Heart left ventricle (tissue), 16 donors: ENCODE results near the gene FIG4. TPM values are rescaled to one million over a fixed set of nuclear protein-coding genes. Genes with fewer than 3 reads are reported as not detected.
"Not testable (repeated sequence)": the region's sequence is repeated elsewhere in the genome, so short reads cannot be mapped to it uniquely, and the experiment has no call there.

Source experiments
- ATAC-seq, 4 donors: fragments of 200-7000 bp; cut with Tn5 transposase; one replicate each; pipeline ENCODE4 v1.9.1; 2020 to 2022; ENCODE audit warnings: moderate library complexity in 4 of 4, mild to moderate bottlenecking in 3 of 4, moderate number of reproducible peaks in 1 of 4
- DNase-seq, 5 donors: peaks; one replicate each; pipeline ENCODE4 v3.0.0-alpha.2; 2020
- H3K27ac ChIP-seq, 12 donors: fragments of 200-600 bp; sonication (generic) in 4 of 12; one replicate each; pipeline versions ENCODE4 v1.5.0 to v1.8.0; 2016 to 2022; ENCODE audit warnings: mild to moderate bottlenecking in 2 of 12
- H3K27me3 ChIP-seq, 9 donors: fragments of 200-600 bp; sonication (generic) in 2 of 9; one replicate each; pipeline versions ENCODE4 v1.5.1 to v1.8.0; 2016 to 2022; ENCODE audit warnings: mild to moderate bottlenecking in 3 of 9
- H3K36me3 ChIP-seq, 9 donors: fragments of 200-600 bp; sonication (generic) in 2 of 9; one replicate each; pipeline versions ENCODE4 v1.5.0 to v1.8.0; 2018 to 2022; ENCODE audit warnings: mild to moderate bottlenecking in 2 of 9
- H3K4me1 ChIP-seq, 12 donors: fragments of 200-600 bp; sonication (generic) in 4 of 12; one replicate each; pipeline versions ENCODE4 v1.5.0 to v1.8.0; 2016 to 2022; ENCODE audit warnings: mild to moderate bottlenecking in 3 of 12
- H3K4me3 ChIP-seq, 12 donors: fragments of 200-600 bp; sonication (generic) in 4 of 12; one replicate each; pipeline versions ENCODE4 v1.5.0 to v1.8.0; 2017 to 2022; ENCODE audit warnings: mild to moderate bottlenecking in 9 of 12, moderate library complexity in 4 of 12
- H3K9me3 ChIP-seq, 12 donors: fragments of 200-600 bp; sonication (generic) in 4 of 12; one replicate each; pipeline versions ENCODE4 v1.5.0 to v1.8.0; 2016 to 2022; ENCODE audit warnings: mild to moderate bottlenecking in 1 of 12
- POLR2A ChIP-seq, 2 donors: fragments of 450-650 bp; IDR thresholded peaks; one replicate each; pipeline ENCODE4 v1.6.1; 2017; ENCODE audit warnings: antibody characterized with exemption in 2 of 2, mild to moderate bottlenecking in 2 of 2, moderate library complexity in 2 of 2
- WGBS, 4 donors: extraction: QIAGEN DNeasy Blood & Tissue Kit in 2 of 4; methylation state at CpG; one replicate each; pipeline versions ENCODE4 v1.1.5 to v1.1.7; 2013 to 2018; 5-methylcytosine and 5-hydroxymethylcytosine counted together
- intact Hi-C, 10 donors: fragments of 100-400 bp; cut with DNase I; formaldehyde crosslinking; loops; one replicate each; pipeline versions ENCODE4 v1.11.1 to v1.14.2; 2022
- polyA plus RNA-seq, 2 donors: library from polyadenylated mRNA; stranded (reverse); fragments of 200-250 nt; gene quantifications; one replicate each; pipeline ENCODE4 v1.2.3, GENCODE V29; 2013
- total RNA-seq, 9 donors: library from RNA; depleted of rRNA in 2 of 9; stranded (reverse); fragments of >200 nt in 2 of 9; fragmentation: NEBNext Ultra II Directional in 3 of 9; extraction: Animal tissue kit (Norgen Biotek cat#: 25700) in 3 of 9; gene quantifications; one replicate each; pipeline versions ENCODE4 v1.1.0 to v1.2.4, GENCODE V29; 2016 to 2023
- TF ChIP-seq, protein P1 (sequence below), 12 donors: fragments of 200-600 bp; sonication (generic) in 4 of 12; IDR thresholded peaks; one replicate each; pipeline versions ENCODE4 v1.5.0 to v1.8.0; 2018 to 2022; ENCODE audit warnings: antibody characterized with exemption in 12 of 12, mild to moderate bottlenecking in 5 of 12
- donor health status: ischemic (EF 13 %, LVEDD 7.1; RV severe dilation, severe dysfunction).
- donor health status: healthy with polysubstance abuse.
- donor health status: DM: no; HTN: yes; CAD: no.
- donor health status: DM: no; HTN: no; CAD: no.
- donor health status: ischemic (EF 25% LVEDD 6.9; RV normal size, moderate dysfunction).
- donor health status: ischemic (EF 25% LVEDD 5.7; RV mildly dilated, moderate dysfunction).
- donor health status: healthy.
- donor health status: DM: yes; HTN: yes; CAD: no.
- donor health status: ischemic (EF 35%, LVEDD 5.7; RV mildly dilated, moderate dysfunction).
- donor health status: nonischemic (EF 11% LVEDD 7.7; RV severe dilation, severe dysfunction).
- donor health status: DM: yes; HTN: yes; CAD: no.
- donor health status: PGD.
- donor health status: ischemic (EF 29% LVEDD 5.4; RV normal size, mild dysfunction).
- donor health status: nonischemic (EF 23%, LVEDD 6.1; RV moderate dilation, normal function).

Gene FIG4
- total and polyA plus RNA-seq, 11 donors, result 4.8 to 17.2 (median 10.2) TPM

DNA sequence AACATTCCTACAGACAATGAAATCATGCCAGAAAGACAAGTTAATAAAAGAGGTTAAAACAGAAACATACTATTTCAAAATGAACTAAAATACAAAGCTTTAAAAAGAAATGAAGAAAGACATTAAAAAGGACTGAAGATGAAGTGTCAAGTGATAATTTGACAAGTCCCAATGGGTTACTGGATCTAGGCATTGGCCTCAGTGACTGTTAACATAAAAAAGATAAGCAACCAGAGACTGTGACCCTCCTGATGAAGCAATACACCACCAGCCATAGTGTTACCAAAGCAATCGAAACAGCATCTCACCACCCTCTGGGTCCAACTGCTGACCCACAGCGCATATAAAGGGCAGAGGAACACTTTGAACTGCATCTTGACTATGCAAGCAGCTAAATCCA lies 130.3 kb downstream of the FIG4 start:
- Histone ChIP-seq H3K36me3 (peaks cover 0 to 24% (median 17%) of the 10 kb centered on the region in 9 donors), H3K27ac (no peak overlapping the region), H3K27me3 (no peaks in the 10 kb centered on the region), H3K4me1 (no peaks in the 10 kb centered on the region), H3K4me3 (no peak overlapping the region), H3K9me3 (no peaks in the 10 kb centered on the region)
- WGBS, 4 donors, result 89 to 94% (median 92%) methylated on average over 2 of the region's 2 CpGs
- DNase-seq (no peak), ATAC-seq (no peak)
- TF ChIP-seq, protein P1, sequence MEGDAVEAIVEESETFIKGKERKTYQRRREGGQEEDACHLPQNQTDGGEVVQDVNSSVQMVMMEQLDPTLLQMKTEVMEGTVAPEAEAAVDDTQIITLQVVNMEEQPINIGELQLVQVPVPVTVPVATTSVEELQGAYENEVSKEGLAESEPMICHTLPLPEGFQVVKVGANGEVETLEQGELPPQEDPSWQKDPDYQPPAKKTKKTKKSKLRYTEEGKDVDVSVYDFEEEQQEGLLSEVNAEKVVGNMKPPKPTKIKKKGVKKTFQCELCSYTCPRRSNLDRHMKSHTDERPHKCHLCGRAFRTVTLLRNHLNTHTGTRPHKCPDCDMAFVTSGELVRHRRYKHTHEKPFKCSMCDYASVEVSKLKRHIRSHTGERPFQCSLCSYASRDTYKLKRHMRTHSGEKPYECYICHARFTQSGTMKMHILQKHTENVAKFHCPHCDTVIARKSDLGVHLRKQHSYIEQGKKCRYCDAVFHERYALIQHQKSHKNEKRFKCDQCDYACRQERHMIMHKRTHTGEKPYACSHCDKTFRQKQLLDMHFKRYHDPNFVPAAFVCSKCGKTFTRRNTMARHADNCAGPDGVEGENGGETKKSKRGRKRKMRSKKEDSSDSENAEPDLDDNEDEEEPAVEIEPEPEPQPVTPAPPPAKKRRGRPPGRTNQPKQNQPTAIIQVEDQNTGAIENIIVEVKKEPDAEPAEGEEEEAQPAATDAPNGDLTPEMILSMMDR (IDR thresholded peaks at IDR 0.05), result no peak
- intact Hi-C loops, result no loop called here

DNA sequence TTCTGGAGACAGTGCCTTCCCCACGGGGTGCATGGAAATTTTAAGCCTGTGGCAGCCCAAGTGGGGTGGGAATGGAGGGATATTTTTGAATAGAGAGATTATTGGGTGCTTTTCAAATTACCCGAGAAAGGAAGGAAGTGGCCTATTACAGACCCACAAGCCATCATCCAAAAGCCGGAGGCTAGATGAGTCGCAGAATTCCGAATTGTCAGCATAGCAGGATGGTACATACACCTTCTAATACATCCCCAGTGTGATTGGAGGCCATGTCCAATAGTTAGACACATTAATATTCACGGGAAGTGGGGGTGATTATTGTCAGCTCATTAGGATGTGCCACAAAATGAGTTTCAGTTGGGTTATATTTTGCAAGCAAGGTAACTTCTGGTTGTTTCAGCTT lies 133.0 kb downstream of the FIG4 start:
- intact Hi-C loops, result no loop called here
- Histone ChIP-seq H3K9me3 (no peaks in the 10 kb centered on the region), H3K4me3 (no peak overlapping the region), H3K27me3 (no peaks in the 10 kb centered on the region), H3K36me3 (peaks cover 0 to 34% (median 22%) of the 10 kb centered on the region in 9 donors), H3K4me1 (no peaks in the 10 kb centered on the region), H3K27ac (no peak overlapping the region)
- ATAC-seq (no peak), DNase-seq (no peak)
- WGBS, 4 donors, result 75 to 88% (median 83%) methylated on average over 6 of the region's 6 CpGs
- no peak for TF ChIP-seq POLR2A (IDR thresholded peaks at IDR 0.05)
- TF ChIP-seq, protein P1 (IDR thresholded peaks at IDR 0.05), result no peak

DNA sequence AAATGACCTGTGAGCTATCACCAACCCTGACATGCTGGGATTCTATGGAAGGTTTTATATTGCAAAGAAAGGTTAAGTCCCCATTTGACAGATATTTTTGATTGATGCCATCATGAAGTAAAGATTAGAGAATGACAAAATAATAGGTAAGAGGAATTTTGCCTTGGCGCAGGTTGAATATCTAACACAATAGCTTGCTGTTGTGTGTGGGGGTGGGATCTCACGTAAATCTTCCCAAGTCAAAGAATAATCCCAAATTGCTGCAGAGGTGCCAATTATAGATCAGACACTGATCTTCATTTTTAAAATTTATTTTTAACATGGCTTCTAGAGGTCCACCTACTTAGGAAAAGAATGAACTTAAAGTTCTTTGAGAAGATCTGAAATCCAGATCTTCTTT lies 135.5 kb downstream of the FIG4 start:
- intact Hi-C loops, result no loop called here
- DNase-seq (no peak), ATAC-seq (no peak)
- no peak for TF ChIP-seq POLR2A (IDR thresholded peaks at IDR 0.05)
- TF ChIP-seq, protein P1 (IDR thresholded peaks at IDR 0.05), result no peak
- no peaks in the 10 kb centered on the region for H3K27me3 ChIP-seq
- no peak overlapping the region for H3K4me3 ChIP-seq
- H3K27ac ChIP-seq, result no peak overlapping the region
- peaks cover 0 to 34% (median 22%) of the 10 kb centered on the region in 9 donors for H3K36me3 ChIP-seq
- 95 to 100% (median 97%) methylated on average over 2 of the region's 2 CpGs for WGBS, 4 donors
- H3K9me3 ChIP-seq, result peaks cover 0 to 6% (median 0%) of the 10 kb centered on the region in 12 donors
- H3K4me1 ChIP-seq, result no peaks in the 10 kb centered on the region

DNA sequence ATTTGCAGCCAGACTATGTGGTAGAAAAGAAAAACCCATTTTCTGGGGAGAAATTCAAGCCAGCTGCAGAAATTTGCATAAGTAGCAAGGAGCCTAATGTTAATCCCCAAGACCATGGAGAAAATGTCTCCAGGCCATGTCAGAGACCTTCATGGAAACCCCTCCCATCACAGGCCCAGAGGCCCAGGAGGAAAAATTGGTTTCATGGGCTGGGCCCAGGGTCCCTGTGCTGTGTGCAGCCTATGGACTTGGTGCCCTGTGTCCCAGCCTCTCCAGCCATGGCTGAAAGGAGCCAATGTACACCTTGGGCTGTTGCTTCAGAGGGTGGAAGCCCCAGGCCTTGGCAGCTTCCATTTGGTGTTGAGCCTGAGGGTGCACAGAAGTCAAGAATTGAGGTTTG lies 140.3 kb downstream of the FIG4 start:
- intact Hi-C loops, H3K4me3 ChIP-seq, H3K27me3 ChIP-seq, H3K4me1 ChIP-seq, H3K9me3 ChIP-seq, DNase-seq, ATAC-seq, H3K27ac ChIP-seq: not testable (repeated sequence)
- peaks cover 0 to 11% (median 5%) of the 10 kb centered on the region in 9 donors for H3K36me3 ChIP-seq

DNA sequence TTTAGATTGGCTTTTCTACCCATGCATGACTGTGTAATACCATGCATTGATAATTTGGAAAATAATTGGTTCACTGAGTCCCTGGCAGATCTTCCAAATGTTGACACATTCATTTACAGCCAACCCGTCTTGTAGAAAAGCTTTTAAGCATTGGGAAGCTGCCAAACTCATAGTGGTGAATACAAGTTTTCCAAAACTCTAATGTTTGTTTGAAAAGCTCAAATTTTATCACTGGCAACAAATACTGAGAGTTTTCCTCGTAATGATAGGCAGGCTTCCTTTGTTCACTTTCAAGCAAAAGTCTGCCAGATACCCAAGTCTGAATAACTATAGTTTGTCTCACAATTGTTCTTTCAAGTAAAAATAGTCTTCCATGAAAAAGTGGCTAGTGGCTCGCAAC lies 143.0 kb downstream of the FIG4 start:
- no peak overlapping the region for H3K27ac ChIP-seq
- WGBS, 4 donors, result 17 to 60% (median 53%) methylated on average over 3 of the region's 3 CpGs
- DNase-seq (no peak), ATAC-seq (no peak)
- peaks cover 0 to 6% (median 0%) of the 10 kb centered on the region in 12 donors for H3K9me3 ChIP-seq
- no peaks in the 10 kb centered on the region for H3K36me3 ChIP-seq
- no peak overlapping the region for H3K4me3 ChIP-seq
- no peaks in the 10 kb centered on the region for H3K27me3 ChIP-seq
- intact Hi-C loops, result no loop called here
- no peaks in the 10 kb centered on the region for H3K4me1 ChIP-seq
- no peak for TF ChIP-seq POLR2A (IDR thresholded peaks at IDR 0.05)
- TF ChIP-seq, protein P1 (IDR thresholded peaks at IDR 0.05), result no peak
